ENCODE data around the gene MTMR4.
A peak's percentile ranks its signal among the peaks of the same experiment; 100 is the strongest.
"Not testable (repeated sequence)": the region's sequence is repeated elsewhere in the genome, so short reads cannot be mapped to it uniquely, and the experiment has no call there.

MTMR4 gene

DNA sequence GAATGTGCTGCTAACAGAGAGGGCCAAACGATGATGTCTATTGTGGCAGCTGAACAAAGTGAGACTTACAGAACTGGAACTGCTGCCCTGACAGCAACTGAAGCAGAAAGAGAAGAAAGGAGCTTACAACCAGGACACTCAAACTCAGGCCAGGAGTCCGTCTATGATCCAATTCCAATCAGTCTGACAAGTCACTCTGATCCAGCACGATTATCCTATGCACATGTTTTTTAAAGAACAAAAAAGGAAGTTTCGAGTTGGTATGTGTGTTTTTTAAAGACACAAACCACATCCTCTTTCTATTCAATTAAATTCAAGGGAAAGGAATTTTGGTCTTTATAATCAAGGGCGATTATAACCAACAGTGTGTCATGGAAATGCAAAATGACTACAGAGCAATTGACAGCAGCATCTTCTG is 42.4 kb upstream of the MTMR4 start:
- Histone ChIP-seq H4K20me1 (ENCODE audit: insufficient read depth, low read length) (no peaks in the 10 kb centered on the region), H3K4me1 (ENCODE audit: insufficient read depth, low read length, severe bottlenecking) (peaks cover 7% of the 10 kb centered on the region), H3K9me2 (ENCODE audit: low read depth, low read length) (no peaks in the 10 kb centered on the region), H3K9me3 (ENCODE audit: low read length) (no peaks in the 10 kb centered on the region), H3F3A (ENCODE audit: insufficient read depth, low read length) (no peaks in the 10 kb centered on the region), H3K27ac (ENCODE audit: low read depth, low read length, poor library complexity, severe bottlenecking) (no peak overlapping the region), H3K9ac (ENCODE audit: low read length) (no peak overlapping the region), H3K36me3 (ENCODE audit: insufficient read depth, low read length) (no peaks in the 10 kb centered on the region), H3K27me3 (ENCODE audit: insufficient read depth, low read length) (no peaks in the 10 kb centered on the region), H3K4me3 (ENCODE audit: low read depth, low read length, poor library complexity, severe bottlenecking) (no peak overlapping the region), H3K4me2 (ENCODE audit: low read length) (0 out of 2 replicates have a peak overlapping the region, but pooled peaks have one; percentile 11), H3K79me2 (ENCODE audit: insufficient read depth, low read length) (no peaks in the 10 kb centered on the region), H2AFZ (ENCODE audit: low read length) (no peak overlapping the region)
- TF ChIP-seq EZH2 (IDR thresholded peaks at IDR 0.05; ENCODE audit: borderline replicate concordance, low read length) = no peak
- TF ChIP-seq CTCF (IDR thresholded peaks at IDR 0.05; ENCODE audit: low read length) = no peak

DNA sequence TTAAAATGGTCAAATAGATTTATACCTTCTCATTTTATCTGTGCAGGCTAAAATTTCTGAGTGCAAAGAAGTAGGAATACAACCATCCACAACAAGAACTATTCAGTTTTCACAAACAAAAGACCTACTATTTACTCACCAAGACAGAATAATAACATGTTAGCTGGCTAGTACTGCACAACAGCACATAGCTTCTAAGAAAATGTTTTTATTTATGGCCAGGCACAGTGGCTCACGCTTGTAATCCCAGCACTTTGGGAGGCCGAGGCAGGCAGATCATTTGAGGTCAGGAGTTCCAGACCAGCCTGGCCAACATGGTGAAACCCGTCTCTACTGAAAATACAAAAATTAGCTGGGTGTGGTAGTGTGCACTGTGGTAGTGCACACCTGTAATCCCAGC is 40.7 kb upstream of the MTMR4 start:
- H3K4me2 ChIP-seq (ENCODE audit: low read length); H3K79me2 ChIP-seq (ENCODE audit: insufficient read depth, low read length); H3K9me3 ChIP-seq (ENCODE audit: low read length); H3K36me3 ChIP-seq (ENCODE audit: insufficient read depth, low read length); H3K4me3 ChIP-seq (ENCODE audit: low read depth, low read length, poor library complexity, severe bottlenecking); H2AFZ ChIP-seq (ENCODE audit: low read length); H3F3A ChIP-seq (ENCODE audit: insufficient read depth, low read length); H3K9me2 ChIP-seq (ENCODE audit: low read depth, low read length); H3K9ac ChIP-seq (ENCODE audit: low read length); H4K20me1 ChIP-seq (ENCODE audit: insufficient read depth, low read length); H3K4me1 ChIP-seq (ENCODE audit: insufficient read depth, low read length, severe bottlenecking); H3K27ac ChIP-seq (ENCODE audit: low read depth, low read length, poor library complexity, severe bottlenecking); H3K27me3 ChIP-seq (ENCODE audit: insufficient read depth, low read length): not testable (repeated sequence)

GRCh38 chr17:58541249-58541648 is 26.8 kb upstream of the MTMR4 start:
- no peak overlapping the region for H3K4me3 ChIP-seq (ENCODE audit: low read depth, low read length, poor library complexity, severe bottlenecking)
- H3K36me3 ChIP-seq (ENCODE audit: insufficient read depth, low read length) = no peaks in the 10 kb centered on the region
- no peaks in the 10 kb centered on the region for H3K9me3 ChIP-seq (ENCODE audit: low read length)
- H3K27ac ChIP-seq (ENCODE audit: low read depth, low read length, poor library complexity, severe bottlenecking) = no peak overlapping the region
- no peak overlapping the region for H2AFZ ChIP-seq (ENCODE audit: low read length)
- H4K20me1 ChIP-seq (ENCODE audit: insufficient read depth, low read length) = no peaks in the 10 kb centered on the region
- H3K9me2 ChIP-seq (ENCODE audit: low read depth, low read length) = no peaks in the 10 kb centered on the region
- H3F3A ChIP-seq (ENCODE audit: insufficient read depth, low read length) = no peaks in the 10 kb centered on the region
- peaks cover 3% of the 10 kb centered on the region; the same call in 1 of the 2 replicates for H3K27me3 ChIP-seq (ENCODE audit: insufficient read depth, low read length)
- no peaks in the 10 kb centered on the region for H3K79me2 ChIP-seq (ENCODE audit: insufficient read depth, low read length)
- no peaks in the 10 kb centered on the region for H3K4me1 ChIP-seq (ENCODE audit: insufficient read depth, low read length, severe bottlenecking)
- H3K9ac ChIP-seq (ENCODE audit: low read length) = no peak overlapping the region
- H3K4me2 ChIP-seq (ENCODE audit: low read length) = no peak overlapping the region
- TF ChIP-seq EZH2 (IDR thresholded peaks at IDR 0.05; ENCODE audit: borderline replicate concordance, low read length) (no peak), CTCF (IDR thresholded peaks at IDR 0.05; ENCODE audit: low read length) (peak; percentile 42)

GRCh38 chr17:58539698-58540097 is 25.3 kb upstream of the MTMR4 start:
- TF ChIP-seq EZH2 (IDR thresholded peaks at IDR 0.05; ENCODE audit: borderline replicate concordance, low read length) = no peak
- no peak for TF ChIP-seq CTCF (IDR thresholded peaks at IDR 0.05; ENCODE audit: low read length)
- H3F3A ChIP-seq (ENCODE audit: insufficient read depth, low read length) = no peaks in the 10 kb centered on the region
- H3K4me3 ChIP-seq (ENCODE audit: low read depth, low read length, poor library complexity, severe bottlenecking) = no peak overlapping the region
- no peak overlapping the region for H3K27ac ChIP-seq (ENCODE audit: low read depth, low read length, poor library complexity, severe bottlenecking)
- no peaks in the 10 kb centered on the region for H3K9me3 ChIP-seq (ENCODE audit: low read length)
- no peak overlapping the region for H2AFZ ChIP-seq (ENCODE audit: low read length)
- no peaks in the 10 kb centered on the region for H3K79me2 ChIP-seq (ENCODE audit: insufficient read depth, low read length)
- peaks cover 9% of the 10 kb centered on the region; the same call in 1 of the 2 replicates for H3K27me3 ChIP-seq (ENCODE audit: insufficient read depth, low read length)
- H4K20me1 ChIP-seq (ENCODE audit: insufficient read depth, low read length) = no peaks in the 10 kb centered on the region
- no peaks in the 10 kb centered on the region for H3K36me3 ChIP-seq (ENCODE audit: insufficient read depth, low read length)
- H3K4me2 ChIP-seq (ENCODE audit: low read length) = no peak overlapping the region
- no peaks in the 10 kb centered on the region for H3K4me1 ChIP-seq (ENCODE audit: insufficient read depth, low read length, severe bottlenecking)
- no peak overlapping the region for H3K9ac ChIP-seq (ENCODE audit: low read length)
- H3K9me2 ChIP-seq (ENCODE audit: low read depth, low read length) = no peaks in the 10 kb centered on the region

Data from OCI-LY1 (cell line).